Measurements from ENCODE around the gene TUBA1C.

Gene TUBA1C

GRCh38 chr12:49322708-49323523 is 58.0 kb downstream of the TUBA1C start, which contains the start of gene TROAP:
Gene TROAP, plus strand, starts transcription at chr12:49323255. Its CDS starts 354 bp downstream, at chr12:49323609.
- peak; percentile 98 to 99 for DNase-seq (ENCODE audit: low spot score in 2 of 2)
- Histone ChIP-seq H3K27me3 (ENCODE audit: low read depth) (no peaks in the 10 kb centered on the region), H3K4me3 (peak within 1 kb of the TSS; percentile 76), H3K9me3 (no peaks in the 10 kb centered on the region), H3K4me1 (peaks cover 6% of the 10 kb centered on the region), H3K36me3 (replicated peaks) (peaks cover 32% of the 10 kb centered on the region)
- in situ Hi-C loops (cut with MboI; ENCODE audit: low sequenced_read_pairs): no loop called here

DNA sequence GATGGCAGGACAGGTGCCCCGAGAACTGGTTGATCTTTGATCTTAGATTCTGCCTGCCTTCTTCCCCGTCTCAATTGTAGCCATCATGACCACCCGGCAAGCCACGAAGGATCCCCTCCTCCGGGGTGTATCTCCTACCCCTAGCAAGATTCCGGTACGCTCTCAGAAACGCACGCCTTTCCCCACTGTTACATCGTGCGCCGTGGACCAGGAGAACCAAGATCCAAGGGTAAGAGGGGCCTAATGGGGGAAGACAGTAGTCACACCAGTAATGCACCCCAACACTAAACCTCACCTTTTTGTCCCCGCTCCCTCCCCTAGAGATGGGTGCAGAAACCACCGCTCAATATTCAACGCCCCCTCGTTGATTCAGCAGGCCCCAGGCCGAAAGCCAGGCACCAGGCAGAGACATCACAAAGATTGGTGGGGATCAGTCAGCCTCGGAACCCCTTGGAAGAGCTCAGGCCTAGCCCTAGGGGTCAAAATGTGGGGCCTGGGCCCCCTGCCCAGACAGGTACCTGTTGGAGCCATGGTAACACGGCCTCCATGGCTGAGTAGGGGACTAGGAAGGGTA is 58.7 kb downstream of the TUBA1C start:
- in situ Hi-C loops (cut with MboI; ENCODE audit: low sequenced_read_pairs): no loop called here

More for the DNA sequence above, 58.7 kb downstream of the TUBA1C start:
- no peak for DNase-seq (ENCODE audit: low spot score in 2 of 2)
- Histone ChIP-seq H3K9me3 (no peaks in the 10 kb centered on the region), H3K4me1 (peaks cover 6% of the 10 kb centered on the region), H3K36me3 (replicated peaks) (peaks cover 37% of the 10 kb centered on the region), H3K27me3 (ENCODE audit: low read depth) (no peaks in the 10 kb centered on the region), H3K4me3 (peak overlapping the region; percentile 76)
